ENCODE measurements around the gene WDR53. TPM values are rescaled to one million over a fixed set of nuclear protein-coding genes. Genes with fewer than 3 reads are reported as not detected.
"Not testable (repeated sequence)": the region's sequence is repeated elsewhere in the genome, so short reads cannot be mapped to it uniquely, and the experiment has no call there.

The WDR53 gene
- total and polyA plus RNA-seq, 2 donors (not counting 3 experiments of a cell fraction or from before 2014, with no cell fraction given): 5.2 to 13.0 TPM

DNA sequence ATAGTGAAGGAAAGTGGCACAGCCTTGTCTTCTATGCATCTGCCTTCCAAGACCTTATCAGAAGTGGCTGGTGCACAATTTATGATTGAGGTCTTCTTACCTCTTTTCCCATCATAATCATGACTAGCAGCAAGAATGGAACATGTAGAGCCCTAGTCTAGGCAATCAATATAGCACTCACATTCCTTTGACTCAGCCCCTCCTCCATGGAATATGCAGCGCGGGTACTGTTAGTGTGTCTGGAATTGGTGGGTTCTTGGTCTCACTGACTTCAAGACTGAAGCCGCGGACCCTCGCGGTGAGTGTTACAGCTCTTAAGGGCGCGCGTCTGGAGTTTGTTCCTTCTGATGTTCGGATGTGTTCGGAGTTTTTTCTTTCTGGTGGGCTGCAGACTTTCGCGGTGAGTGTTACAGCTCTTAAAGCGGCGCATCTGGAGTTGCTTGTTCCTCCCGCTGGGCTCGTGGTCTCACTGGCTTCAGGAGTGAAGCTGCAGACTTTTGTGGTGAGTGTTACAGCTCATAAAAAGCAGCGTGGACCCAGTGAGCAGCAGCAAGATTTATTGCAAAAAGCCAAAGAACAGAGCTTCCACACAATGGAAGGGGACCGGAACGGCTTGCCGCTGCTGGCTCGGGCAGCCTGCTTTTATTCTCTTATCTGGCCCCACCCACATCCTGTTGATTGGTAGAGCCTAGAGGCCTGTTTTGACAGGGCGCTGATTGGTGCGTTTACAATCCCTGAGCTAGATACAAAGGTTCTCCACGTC lies 29.8 kb upstream of the WDR53 start:
- H3K79me2 ChIP-seq (ENCODE audit: control insufficient read depth, insufficient read depth, low read length); H2AFZ ChIP-seq (ENCODE audit: low read depth, low read length); BruUV-seq (replicated peaks); H3K27ac ChIP-seq (ENCODE audit: insufficient read depth, low read depth, low read length); H3K9me3 ChIP-seq (replicated peaks; ENCODE audit: control insufficient read depth, insufficient read depth, low read length); POLR2A ChIA-PET; H3K9me1 ChIP-seq (replicated peaks; ENCODE audit: control insufficient read depth, extremely low read depth, insufficient read depth, low read length); H3K4me1 ChIP-seq (ENCODE audit: control insufficient read depth, extremely low read depth, insufficient read depth, low read length); dilution Hi-C loops (cut with MboI; ENCODE audit: extremely low pct_ligation_motif_present, low sequenced_read_pairs); intact Hi-C loops (cut with micrococcal nuclease); DNase-seq (ENCODE audit: low read depth, low spot score); H3K4me3 ChIP-seq (replicated peaks in 1 of 3; ENCODE audit: insufficient read depth in 1 of 3, low read depth in 1 of 3, low read length in 3 of 3); H3K36me3 ChIP-seq (ENCODE audit: control insufficient read depth in 2 of 2, extremely low read depth in 1 of 2, insufficient read depth in 2 of 2, low read length in 2 of 2); H4K20me1 ChIP-seq (replicated peaks; ENCODE audit: control insufficient read depth, extremely low read depth, insufficient read depth, low read length); H3K9ac ChIP-seq (replicated peaks; ENCODE audit: extremely low read depth, insufficient read depth, low read length); H3K27me3 ChIP-seq (ENCODE audit: control insufficient read depth in 2 of 2, insufficient read depth in 2 of 2, low read length in 2 of 2); H3K4me2 ChIP-seq (ENCODE audit: insufficient read depth, low read length): not testable (repeated sequence)
- FAIRE-seq: peak; percentile 33
- CTCF ChIA-PET: interaction anchor here (1.9 kb wide), 1 partner anchor 11 kb away, joined by 10 read pairs; no protein-coding TSS in a partner anchor

DNA sequence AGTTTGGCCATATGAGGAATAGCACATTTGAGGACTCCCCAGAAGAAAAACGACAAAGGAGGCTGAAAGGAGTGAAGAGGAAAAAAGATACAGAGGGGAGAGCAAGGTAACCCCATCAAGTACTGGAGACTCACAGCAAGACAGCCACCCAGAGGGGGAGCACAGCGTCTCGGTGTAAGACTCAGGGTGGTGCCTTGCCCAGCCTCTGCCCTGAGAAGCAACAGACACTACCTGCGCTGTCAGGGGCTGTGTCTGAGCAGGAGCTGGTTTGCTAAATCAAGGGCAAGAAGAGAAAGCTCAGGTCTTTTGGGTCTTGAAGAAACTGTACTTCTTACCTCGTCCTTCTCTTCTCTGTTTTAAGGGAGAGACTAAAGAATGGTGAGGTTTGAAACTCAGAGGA lies 28.0 kb upstream of the WDR53 start:
- TF ChIP-seq FOS (IDR thresholded peaks at IDR 0.05; ENCODE audit: borderline replicate concordance, insufficient read depth, low read length): no peak
- TF ChIP-seq JUN (IDR thresholded peaks at IDR 0.05; ENCODE audit: borderline replicate concordance, insufficient read depth, insufficient read length, low read depth): no peak
- Histone ChIP-seq H3K4me2 (ENCODE audit: insufficient read depth, low read length) (no peak overlapping the region), H3K27ac (ENCODE audit: insufficient read depth, low read depth, low read length) (no peak overlapping the region), H3K9ac (replicated peaks; ENCODE audit: extremely low read depth, insufficient read depth, low read length) (no peak overlapping the region), H3K9me1 (replicated peaks; ENCODE audit: control insufficient read depth, extremely low read depth, insufficient read depth, low read length) (no peaks in the 10 kb centered on the region), H4K20me1 (replicated peaks; ENCODE audit: control insufficient read depth, extremely low read depth, insufficient read depth, low read length) (no peaks in the 10 kb centered on the region), H2AFZ (ENCODE audit: low read depth, low read length) (no peak overlapping the region), H3K36me3 (ENCODE audit: control insufficient read depth in 2 of 2, extremely low read depth in 1 of 2, insufficient read depth in 2 of 2, low read length in 2 of 2) (no peaks in the 10 kb centered on the region), H3K9me3 (replicated peaks; ENCODE audit: control insufficient read depth, insufficient read depth, low read length) (no peaks in the 10 kb centered on the region), H3K27me3 (ENCODE audit: control insufficient read depth in 2 of 2, insufficient read depth in 2 of 2, low read length in 2 of 2) (peaks cover 5 to 8% of the 10 kb centered on the region in 2 experiments), H3K4me1 (ENCODE audit: control insufficient read depth, extremely low read depth, insufficient read depth, low read length) (no peaks in the 10 kb centered on the region), H3K79me2 (ENCODE audit: control insufficient read depth, insufficient read depth, low read length) (no peaks in the 10 kb centered on the region), H3K4me3 (replicated peaks in 1 of 3; ENCODE audit: insufficient read depth in 1 of 3, low read depth in 1 of 3, low read length in 3 of 3) (no peak overlapping the region)
- dilution Hi-C loops (cut with MboI; ENCODE audit: extremely low pct_ligation_motif_present, low sequenced_read_pairs): no loop called here
- ChIA-PET CTCF (interaction anchor here (0.6 to 1.6 kb wide), 4 partner anchors 13 to 68 kb away, joined by 3 to 7 read pairs (median 3); no protein-coding TSS in a partner anchor), POLR2A (no interaction called here)
- intact Hi-C loops (cut with micrococcal nuclease): no loop called here
- DNase-seq (ENCODE audit: low read depth, low spot score) (no peak), FAIRE-seq (no peak)
- BruUV-seq (replicated peaks): no TSS peak

All from endothelial cell of umbilical vein (primary cell).